NCI-H345 treated with DMSO at 0.1 percent for 48 hours (cell line): Measurements from ENCODE around the gene ZNF618.
"Not testable (repeated sequence)": the region's sequence is repeated elsewhere in the genome, so short reads cannot be mapped to it uniquely, and the experiment has no call there.

ENCODE experiments used
- DNase-seq: peaks from one replicate; lab custom pipeline; 2025; ENCODE audit not compliant: unreplicated experiment; lab: John Stamatoyannopoulos, UW

Gene ZNF618

DNA sequence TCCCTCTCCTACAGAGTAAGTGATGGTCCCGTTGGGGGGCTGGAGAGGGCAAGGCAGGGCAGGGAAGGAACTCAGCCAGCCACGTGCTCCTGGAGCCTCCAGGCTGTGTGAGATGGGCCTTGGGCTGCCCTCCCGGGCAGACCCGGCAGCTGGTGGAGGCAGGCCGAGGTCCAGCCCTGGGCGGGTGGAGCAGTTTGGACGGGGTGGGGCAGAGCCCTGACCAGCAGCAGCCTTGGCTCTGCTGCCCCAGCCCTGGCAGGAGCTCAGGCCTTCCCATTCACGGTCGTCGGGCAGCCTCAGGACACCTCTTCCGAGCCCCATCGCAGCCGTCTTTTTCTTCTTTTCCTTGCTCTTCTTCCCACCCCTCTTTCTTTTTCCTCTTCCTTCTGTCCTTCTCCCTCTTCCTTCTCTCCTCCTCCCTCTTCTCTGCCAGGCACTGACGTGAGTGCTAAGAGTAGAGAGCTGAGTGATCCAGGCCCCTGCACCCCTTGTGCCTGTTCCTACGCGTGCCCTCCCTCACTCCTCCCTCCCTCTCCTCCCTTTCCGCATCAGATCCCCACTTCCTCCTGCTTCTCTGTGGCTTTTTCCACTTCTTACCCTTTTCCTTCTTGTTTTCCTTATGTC lies 159.2 kb downstream of the ZNF618 start:
- no peak for DNase-seq

- DNase-seq, result no peak
Observed at GRCh38 chr9:114035845-114036801, 160.0 kb downstream of the ZNF618 start.

DNA sequence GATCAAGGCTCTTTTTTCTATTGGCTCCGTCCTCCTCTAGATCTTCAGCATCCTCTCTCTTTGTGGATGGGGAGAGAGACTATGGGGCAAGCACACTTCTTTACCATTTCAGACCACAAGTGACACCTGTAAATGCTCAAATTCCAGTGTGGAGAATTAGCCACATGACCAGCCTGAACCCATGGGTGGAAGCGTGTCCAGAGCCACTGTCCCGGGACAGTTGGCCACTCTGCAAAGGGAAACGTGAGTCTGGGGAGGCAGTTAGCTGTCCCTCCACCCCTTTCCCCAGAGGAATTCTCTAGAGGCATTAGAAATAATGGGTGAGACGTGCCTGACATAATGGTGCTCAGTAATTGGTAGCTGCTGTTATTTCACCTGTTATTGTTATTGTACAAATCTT lies 161.1 kb downstream of the ZNF618 start:
- DNase-seq, result no peak

DNA sequence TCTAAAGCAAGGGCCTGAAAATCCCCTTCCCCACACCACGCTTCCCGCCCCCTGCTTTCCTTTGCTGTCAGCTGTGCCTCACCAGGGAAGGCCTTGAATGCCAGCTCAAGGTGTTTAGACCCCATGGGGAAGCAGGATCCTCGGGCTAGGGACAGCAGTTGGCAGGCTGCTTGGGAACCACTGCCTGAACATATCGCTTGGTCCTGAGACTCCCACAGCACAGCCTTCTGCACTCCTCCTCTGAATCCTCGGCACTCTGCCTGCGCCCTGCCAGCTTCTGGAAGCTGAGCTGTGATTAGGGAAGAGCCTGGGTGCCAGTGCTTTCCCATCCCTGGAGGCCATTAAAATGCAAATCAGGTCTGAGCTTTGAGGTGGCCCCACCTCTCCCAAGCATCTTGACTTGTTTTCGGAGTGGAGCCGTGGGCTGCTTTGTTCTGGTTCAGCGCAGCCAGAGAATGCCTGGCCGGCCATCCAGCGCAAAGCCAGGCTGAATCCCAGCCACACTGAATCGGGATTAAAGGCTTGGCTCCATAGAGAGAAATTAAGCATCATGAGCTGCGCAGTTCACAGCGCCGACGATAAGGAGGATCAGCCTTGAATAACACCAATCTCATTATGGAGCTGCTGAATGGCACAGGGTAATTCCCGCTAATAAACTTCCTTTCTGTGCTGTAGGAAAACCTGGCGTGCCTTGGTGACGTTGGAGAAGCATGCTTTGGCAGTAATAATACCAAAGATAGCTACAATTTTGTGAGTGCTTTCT lies 162.0 kb downstream of the ZNF618 start:
- DNase-seq, result no peak

GRCh38 chr9:114038724-114039313 lies 162.7 kb downstream of the ZNF618 start:
- DNase-seq, result no peak

DNA sequence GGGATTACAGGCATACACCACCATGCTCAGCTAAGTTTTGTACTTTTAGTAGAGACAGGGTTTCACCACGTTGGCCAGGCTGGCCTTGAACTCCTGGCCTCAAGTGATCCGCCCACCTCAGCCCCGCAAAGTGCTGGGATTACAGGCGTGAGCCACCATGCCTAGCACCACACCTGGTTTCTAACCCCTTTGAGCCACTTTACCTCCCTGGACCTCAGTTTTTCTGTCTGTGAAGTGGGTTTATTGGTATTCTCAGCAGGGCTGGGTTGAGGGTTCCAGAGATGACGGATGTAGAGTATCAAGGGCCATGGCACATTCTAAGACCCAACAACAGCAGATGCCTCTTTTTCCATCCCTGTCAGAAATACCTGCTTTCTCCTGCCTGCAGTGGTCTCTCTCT lies 163.4 kb downstream of the ZNF618 start:
- no peak for DNase-seq

- DNase-seq, result not testable (repeated sequence)
Observed at GRCh38 chr9:114043660-114044059, 167.6 kb downstream of the ZNF618 start.

GRCh38 chr9:114046237-114046755 lies 170.2 kb downstream of the ZNF618 start:
- no peak for DNase-seq

DNA sequence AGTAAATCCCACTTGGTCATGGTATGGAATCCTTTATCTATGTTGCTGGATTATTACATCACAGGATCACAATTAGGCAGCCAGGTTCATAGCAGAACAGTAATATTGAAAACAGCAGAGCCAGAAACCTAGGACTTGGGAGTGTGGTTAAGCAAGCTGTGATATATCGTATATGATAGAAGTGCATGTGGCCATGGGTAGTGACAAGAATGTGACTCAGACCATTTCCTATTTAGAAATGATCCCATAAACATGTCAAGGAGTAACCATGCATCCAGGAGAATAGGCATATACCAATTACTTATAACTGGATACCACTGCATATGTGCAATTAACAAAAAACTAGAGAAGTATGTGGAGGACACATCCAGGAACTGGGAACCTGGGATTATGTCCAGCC lies 170.8 kb downstream of the ZNF618 start:
- no peak for DNase-seq

DNA sequence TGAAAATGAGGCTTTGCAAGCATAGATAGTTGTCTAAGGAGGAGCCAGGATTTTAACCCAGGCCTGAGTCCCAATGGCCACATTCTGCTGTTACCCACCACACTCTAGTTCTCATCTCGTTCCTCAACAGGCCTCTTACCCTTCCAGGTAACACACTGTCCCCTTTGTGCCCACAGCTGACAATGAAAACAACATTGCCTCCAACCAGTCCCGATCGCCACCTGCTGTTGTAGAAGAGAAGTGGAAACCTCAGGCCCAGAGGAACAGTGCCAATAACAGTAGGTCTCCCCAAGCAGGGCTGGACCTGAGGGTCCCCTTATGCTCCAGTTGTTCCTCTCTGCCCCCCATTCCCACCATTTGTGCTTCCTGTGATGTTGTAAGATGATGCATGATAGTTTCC lies 171.6 kb downstream of the ZNF618 start:
- no peak for DNase-seq

DNA sequence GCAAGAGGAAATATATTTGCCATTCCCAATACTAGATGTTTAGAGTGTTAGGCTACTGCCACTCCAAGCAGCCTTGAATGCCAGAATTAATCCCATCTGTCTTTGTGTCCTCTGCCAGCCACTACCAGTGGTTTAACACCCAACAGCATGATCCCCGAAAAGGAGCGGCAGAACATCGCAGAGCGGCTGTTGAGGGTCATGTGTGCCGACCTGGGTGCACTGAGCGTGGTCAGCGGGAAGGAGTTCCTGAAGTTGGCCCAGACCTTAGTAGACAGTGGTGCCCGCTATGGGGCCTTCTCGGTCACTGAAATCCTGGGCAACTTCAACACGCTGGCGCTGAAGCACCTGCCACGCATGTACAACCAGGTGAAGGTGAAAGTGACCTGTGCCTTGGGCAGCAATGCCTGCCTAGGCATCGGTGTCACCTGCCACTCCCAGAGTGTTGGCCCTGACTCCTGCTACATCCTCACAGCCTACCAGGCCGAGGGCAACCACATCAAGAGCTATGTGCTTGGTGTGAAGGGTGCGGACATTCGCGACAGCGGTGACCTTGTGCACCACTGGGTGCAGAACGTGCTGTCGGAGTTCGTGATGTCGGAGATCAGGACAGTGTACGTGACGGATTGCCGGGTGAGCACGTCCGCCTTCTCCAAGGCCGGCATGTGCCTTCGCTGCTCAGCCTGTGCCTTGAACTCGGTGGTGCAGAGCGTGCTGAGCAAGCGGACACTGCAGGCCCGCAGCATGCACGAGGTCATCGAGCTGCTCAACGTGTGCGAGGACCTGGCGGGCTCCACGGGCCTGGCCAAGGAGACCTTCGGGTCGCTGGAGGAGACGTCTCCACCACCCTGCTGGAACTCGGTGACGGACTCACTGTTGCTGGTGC lies 172.7 kb downstream of the ZNF618 start:
- no peak for DNase-seq

DNA sequence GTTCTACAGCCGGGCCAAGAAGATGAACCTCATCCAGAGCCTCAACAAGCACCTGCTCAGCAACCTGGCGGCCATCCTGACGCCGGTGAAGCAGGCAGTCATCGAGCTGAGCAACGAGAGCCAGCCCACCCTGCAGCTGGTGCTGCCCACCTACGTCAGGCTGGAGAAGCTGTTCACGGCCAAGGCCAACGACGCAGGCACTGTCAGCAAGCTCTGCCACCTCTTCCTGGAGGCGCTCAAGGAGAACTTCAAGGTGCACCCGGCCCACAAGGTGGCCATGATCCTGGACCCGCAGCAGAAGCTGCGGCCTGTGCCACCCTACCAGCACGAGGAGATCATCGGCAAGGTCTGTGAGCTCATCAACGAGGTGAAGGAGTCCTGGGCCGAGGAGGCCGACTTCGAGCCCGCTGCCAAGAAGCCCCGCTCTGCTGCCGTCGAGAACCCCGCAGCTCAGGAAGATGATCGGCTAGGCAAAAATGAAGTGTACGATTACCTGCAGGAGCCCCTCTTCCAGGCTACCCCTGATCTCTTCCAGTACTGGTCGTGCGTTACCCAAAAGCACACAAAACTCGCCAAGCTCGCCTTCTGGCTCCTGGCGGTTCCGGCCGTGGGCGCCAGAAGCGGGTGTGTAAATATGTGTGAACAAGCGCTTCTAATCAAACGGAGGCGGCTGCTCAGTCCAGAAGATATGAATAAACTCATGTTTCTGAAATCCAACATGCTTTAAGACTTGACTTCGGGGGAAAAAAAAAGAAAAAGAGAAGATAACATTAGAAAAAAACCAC lies 173.5 kb downstream of the ZNF618 start:
- no peak for DNase-seq

DNA sequence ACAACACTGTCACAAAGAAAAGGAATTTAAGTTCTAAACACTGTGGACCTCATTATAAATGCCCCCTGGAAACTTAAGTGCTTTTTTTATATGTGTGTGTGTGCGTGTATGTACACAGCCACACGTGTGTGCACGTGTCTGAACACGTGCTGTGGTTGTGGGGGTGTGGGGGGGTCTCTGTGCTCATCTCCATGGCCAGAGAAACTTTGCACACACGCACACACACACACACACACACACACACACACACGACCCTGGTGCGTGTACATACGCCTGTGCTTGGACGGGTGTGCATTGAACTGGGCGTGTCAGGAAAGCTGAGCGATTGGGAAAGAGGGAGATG lies 174.1 kb downstream of the ZNF618 start:
- DNase-seq, result no peak

GRCh38 chr9:114050646-114051045 lies 174.5 kb downstream of the ZNF618 start:
- no peak for DNase-seq

GRCh38 chr9:114051281-114051680 lies 175.2 kb downstream of the ZNF618 start:
- DNase-seq, result no peak

- no peak for DNase-seq
Observed at GRCh38 chr9:114051706-114052105, 175.6 kb downstream of the ZNF618 start.

GRCh38 chr9:114053246-114054005 lies 177.3 kb downstream of the ZNF618 start:
- DNase-seq, result no peak

- DNase-seq, result no peak
Observed at GRCh38 chr9:114054191-114054690, 178.1 kb downstream of the ZNF618 start.
